Neural progenitor cell (in vitro differentiated cells): Measurements from ENCODE around the gene ITPR1. TPM values are rescaled to one million over a fixed set of nuclear protein-coding genes. Genes with fewer than 3 reads are reported as not detected.

ENCODE experiments used
- DNase-seq: peaks from one replicate; pipeline ENCODE4 v3.0.0-alpha.2; 2016; ENCODE audit warnings: low spot score
- H2AFZ ChIP-seq: fragments of 200-600 bp; sonication (generic); replicated peaks from 2 replicates; pipeline ENCODE4 v1.6.1; 2016; ENCODE audit warnings: antibody characterized with exemption
- H3F3A ChIP-seq: fragments of 200-600 bp; sonication (generic); 2 replicates; pipeline ENCODE4 v1.6.1; 2016; ENCODE audit warnings: antibody characterized with exemption, low read depth
- H3K27ac ChIP-seq: fragments of 200-600 bp; sonication (generic); 2 replicates; pipeline ENCODE4 v1.5.1; 2016; ENCODE audit warnings: mild to moderate bottlenecking
- H3K27me3 ChIP-seq: fragments of 200-600 bp; sonication (generic); 2 replicates; pipeline ENCODE4 v1.6.1; 2016; ENCODE audit warnings: mild to moderate bottlenecking, moderate library complexity
- H3K36me3 ChIP-seq: fragments of 200-600 bp; sonication (generic); 2 replicates; pipeline ENCODE4 v1.5.1; 2016
- H3K4me1 ChIP-seq: fragments of 200-600 bp; sonication (generic); 2 replicates; pipeline ENCODE4 v1.6.1; 2016; ENCODE audit warnings: mixed run types
- H3K4me2 ChIP-seq: fragments of 200-600 bp; sonication (generic); 2 replicates; pipeline ENCODE4 v1.6.1; 2016
- H3K4me3 ChIP-seq: fragments of 200-600 bp; sonication (generic); 2 replicates; pipeline ENCODE4 v1.5.1; 2016
- H3K79me2 ChIP-seq: fragments of 200-600 bp; sonication (generic); 2 replicates; pipeline ENCODE4 v1.6.1; 2016; ENCODE audit warnings: low read depth
- H3K9ac ChIP-seq: fragments of 200-600 bp; sonication (generic); 2 replicates; pipeline ENCODE4 v1.6.1; 2016
- H3K9me3 ChIP-seq: fragments of 200-600 bp; sonication (generic); 2 replicates; pipeline ENCODE4 v1.5.1; 2016; ENCODE audit warnings: low read depth
- H4K20me1 ChIP-seq: fragments of 200-600 bp; sonication (generic); 2 replicates; pipeline ENCODE4 v1.6.1; 2016; ENCODE audit warnings: low read depth
- H3K27ac Mint-ChIP-seq: 3 replicates; pipeline ENCODE4 v1.8.0; 2021; ENCODE audit warnings: mixed read lengths
- H3K27me3 Mint-ChIP-seq: 2 replicates; pipeline ENCODE4 v1.8.0; 2022; ENCODE audit warnings: low read depth, mild to moderate bottlenecking, inconsistent platforms, moderate library complexity, mixed read lengths; ENCODE audit not compliant: insufficient read depth
- H3K36me3 Mint-ChIP-seq: 3 replicates; pipeline ENCODE4 v1.8.0; 2021; ENCODE audit warnings: mixed read lengths
- H3K4me1 Mint-ChIP-seq: 3 replicates; pipeline ENCODE4 v1.8.0; 2021; ENCODE audit warnings: mixed read lengths
- H3K4me3 Mint-ChIP-seq: 3 replicates; pipeline ENCODE4 v1.8.0; 2021; ENCODE audit warnings: mild to moderate bottlenecking, moderate library complexity, mixed read lengths
- H3K9me3 Mint-ChIP-seq: 3 replicates; pipeline ENCODE4 v1.8.0; 2020; ENCODE audit warnings: mixed read lengths
- EZH2 ChIP-seq: fragments of 200-600 bp; sonication (generic); IDR thresholded peaks from 2 replicates; pipeline ENCODE4 v1.6.1; 2017; ENCODE audit warnings: antibody characterized with exemption, mild to moderate bottlenecking, moderate library complexity
- EZH2phosphoT487 ChIP-seq: fragments of 200-600 bp; sonication (generic); IDR thresholded peaks from 2 replicates; pipeline ENCODE4 v1.6.1; 2017; ENCODE audit warnings: antibody characterized with exemption
- total RNA-seq: library from RNA; depleted of rRNA; stranded (reverse); fragments of >200 nt; gene quantifications from 2 replicates; pipeline ENCODE4 v1.2.3, GENCODE V29; 2015; ENCODE audit warnings: low replicate concordance
- TF ChIP-seq, protein P1 (sequence below): fragments of 200-600 bp; sonication (generic); IDR thresholded peaks from 2 replicates; pipeline ENCODE4 v1.5.1; 2017; ENCODE audit warnings: antibody characterized with exemption, mild to moderate bottlenecking

ITPR1 gene
- total RNA-seq, 1 donor from 2014 or later: 5.0 TPM

DNA sequence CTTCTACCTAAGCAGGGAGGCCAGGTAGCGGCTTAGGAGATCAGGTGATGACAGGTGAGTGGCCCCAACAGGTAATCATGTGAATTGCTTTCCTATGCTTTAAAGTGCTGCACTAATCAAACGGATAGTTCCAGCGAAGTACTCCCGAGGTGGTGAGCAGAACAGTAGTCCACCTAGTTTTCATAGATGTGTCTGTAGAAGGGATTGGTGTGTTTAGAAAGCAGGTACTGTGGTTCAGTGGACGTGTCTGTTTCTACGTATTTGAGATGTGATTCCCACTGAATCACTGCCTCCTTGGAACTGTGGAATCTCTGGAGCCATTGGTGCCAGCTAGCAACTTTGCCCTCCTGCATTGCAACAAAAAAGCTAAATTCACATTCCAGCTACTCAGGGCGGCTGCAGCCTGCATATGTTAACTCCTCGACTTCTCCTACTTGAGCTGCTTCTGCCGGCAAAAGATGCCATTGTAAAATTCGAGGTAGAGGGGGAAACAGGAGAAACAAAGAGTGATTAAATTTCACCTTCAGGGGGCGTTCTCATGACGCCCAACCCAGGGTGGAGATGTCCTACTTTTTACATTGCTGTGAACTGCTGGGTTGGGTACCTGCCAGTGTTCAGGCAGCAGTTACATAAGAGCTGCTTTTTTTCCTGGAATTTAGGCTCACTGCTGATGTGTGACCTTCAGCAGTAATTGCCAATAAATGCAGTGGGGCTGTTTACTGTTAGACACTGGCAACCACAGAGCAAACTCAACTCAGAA is 227.3 kb downstream of the ITPR1 start:
- TF ChIP-seq, protein P1, sequence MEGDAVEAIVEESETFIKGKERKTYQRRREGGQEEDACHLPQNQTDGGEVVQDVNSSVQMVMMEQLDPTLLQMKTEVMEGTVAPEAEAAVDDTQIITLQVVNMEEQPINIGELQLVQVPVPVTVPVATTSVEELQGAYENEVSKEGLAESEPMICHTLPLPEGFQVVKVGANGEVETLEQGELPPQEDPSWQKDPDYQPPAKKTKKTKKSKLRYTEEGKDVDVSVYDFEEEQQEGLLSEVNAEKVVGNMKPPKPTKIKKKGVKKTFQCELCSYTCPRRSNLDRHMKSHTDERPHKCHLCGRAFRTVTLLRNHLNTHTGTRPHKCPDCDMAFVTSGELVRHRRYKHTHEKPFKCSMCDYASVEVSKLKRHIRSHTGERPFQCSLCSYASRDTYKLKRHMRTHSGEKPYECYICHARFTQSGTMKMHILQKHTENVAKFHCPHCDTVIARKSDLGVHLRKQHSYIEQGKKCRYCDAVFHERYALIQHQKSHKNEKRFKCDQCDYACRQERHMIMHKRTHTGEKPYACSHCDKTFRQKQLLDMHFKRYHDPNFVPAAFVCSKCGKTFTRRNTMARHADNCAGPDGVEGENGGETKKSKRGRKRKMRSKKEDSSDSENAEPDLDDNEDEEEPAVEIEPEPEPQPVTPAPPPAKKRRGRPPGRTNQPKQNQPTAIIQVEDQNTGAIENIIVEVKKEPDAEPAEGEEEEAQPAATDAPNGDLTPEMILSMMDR: peak; percentile 45
- TF ChIP-seq EZH2phosphoT487: no peak
- DNase-seq: peak; percentile 67
- H2AFZ ChIP-seq: peak overlapping the region; percentile 63

DNA sequence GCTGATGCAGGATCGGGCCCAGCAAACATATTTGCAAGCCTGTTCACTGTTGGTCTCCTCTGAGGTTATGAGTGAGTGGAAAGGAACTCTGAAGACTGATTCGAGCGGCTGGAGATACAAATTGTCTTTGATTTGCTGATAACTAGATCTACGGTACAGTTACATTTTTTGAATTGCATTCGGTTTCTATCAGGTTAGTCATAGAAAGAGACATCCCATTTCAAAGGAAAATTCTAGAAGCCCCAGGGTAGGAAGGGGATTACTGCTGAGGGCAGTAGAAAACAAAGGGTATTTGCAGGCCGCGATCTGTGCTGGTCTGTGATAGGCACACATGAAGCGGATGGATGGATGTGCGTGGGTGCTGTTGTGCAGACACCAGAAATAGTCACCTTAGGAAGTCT is 228.4 kb downstream of the ITPR1 start:
- no peak for DNase-seq
- Histone ChIP-seq H3K36me3 (no peaks in the 10 kb centered on the region), H3K9me3 (no peaks in the 10 kb centered on the region), H4K20me1 (no peaks in the 10 kb centered on the region), H3K4me1 (peaks cover 18% of the 10 kb centered on the region), H2AFZ (no peak overlapping the region), H3K9ac (no peak overlapping the region), H3K4me2 (no peak overlapping the region), H3K79me2 (no peaks in the 10 kb centered on the region), H3K4me3 (no peak overlapping the region), H3K27ac (no peak overlapping the region), H3K27me3 (no peaks in the 10 kb centered on the region), H3F3A (no peaks in the 10 kb centered on the region)
- Mint-ChIP-seq H3K27me3 (peaks cover 4% of the 10 kb centered on the region), H3K4me1 (peaks cover 44% of the 10 kb centered on the region), H3K27ac (no peak overlapping the region), H3K9me3 (no peaks in the 10 kb centered on the region), H3K36me3 (no peaks in the 10 kb centered on the region), H3K4me3 (no peak overlapping the region)
- TF ChIP-seq EZH2phosphoT487: no peak
- TF ChIP-seq, protein P1: no peak
- TF ChIP-seq EZH2: no peak

More for the DNA sequence above, 227.3 kb downstream of the ITPR1 start:
- peak overlapping the region; percentile 39 for H3K4me2 ChIP-seq
- Mint-ChIP-seq H3K4me1 (peaks cover 44% of the 10 kb centered on the region), H3K27ac (peak overlapping the region; percentile 19), H3K9me3 (no peaks in the 10 kb centered on the region), H3K27me3 (peaks cover 4% of the 10 kb centered on the region), H3K4me3 (no peak overlapping the region), H3K36me3 (no peaks in the 10 kb centered on the region)
- H3K36me3 ChIP-seq: no peaks in the 10 kb centered on the region
- no peak overlapping the region for H3K4me3 ChIP-seq
- H3K27me3 ChIP-seq: no peaks in the 10 kb centered on the region
- no peaks in the 10 kb centered on the region for H3K79me2 ChIP-seq
- no peaks in the 10 kb centered on the region for H3F3A ChIP-seq
- no peaks in the 10 kb centered on the region for H4K20me1 ChIP-seq
- peaks cover 18% of the 10 kb centered on the region for H3K4me1 ChIP-seq
- no peaks in the 10 kb centered on the region for H3K9me3 ChIP-seq
- H3K27ac ChIP-seq: no peak overlapping the region
- H3K9ac ChIP-seq: no peak overlapping the region

DNA sequence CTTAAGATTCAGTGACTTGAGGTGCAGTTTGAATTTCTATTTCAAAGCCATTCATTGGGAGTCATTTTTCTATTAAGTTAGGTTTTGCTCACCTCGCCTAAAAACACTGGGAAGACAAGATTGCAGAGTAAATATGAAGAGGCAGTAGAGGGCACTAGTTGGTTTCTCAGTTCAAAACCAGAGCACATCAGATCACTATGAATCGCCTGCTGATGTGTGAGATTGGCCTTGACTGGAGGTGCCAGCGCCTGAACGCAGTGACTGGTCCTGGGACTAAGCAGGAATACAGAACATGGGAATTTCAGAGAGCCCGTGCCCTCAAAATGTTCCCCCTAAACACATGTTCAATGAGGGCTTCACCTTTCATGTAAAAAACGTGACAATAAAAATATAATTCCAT is 229.0 kb downstream of the ITPR1 start:
- Mint-ChIP-seq H3K9me3 (no peaks in the 10 kb centered on the region), H3K4me1 (peaks cover 46% of the 10 kb centered on the region), H3K27me3 (peaks cover 4% of the 10 kb centered on the region), H3K27ac (no peak overlapping the region), H3K36me3 (no peaks in the 10 kb centered on the region), H3K4me3 (no peak overlapping the region)
- TF ChIP-seq EZH2 (no peak), EZH2phosphoT487 (no peak)
- TF ChIP-seq, protein P1: peak; percentile 25
- Histone ChIP-seq H3K9ac (no peak overlapping the region), H2AFZ (no peak overlapping the region), H3K4me1 (peaks cover 18% of the 10 kb centered on the region), H3K27ac (no peak overlapping the region), H3F3A (no peaks in the 10 kb centered on the region), H3K4me2 (no peak overlapping the region), H3K4me3 (no peak overlapping the region), H4K20me1 (no peaks in the 10 kb centered on the region), H3K27me3 (no peaks in the 10 kb centered on the region), H3K36me3 (no peaks in the 10 kb centered on the region), H3K9me3 (no peaks in the 10 kb centered on the region), H3K79me2 (no peaks in the 10 kb centered on the region)
- DNase-seq: no peak
